Keratinocyte (primary cell): ENCODE data around the gene RAMACL. TPM values are rescaled to one million over a fixed set of nuclear protein-coding genes. Genes with fewer than 3 reads are reported as not detected.

Source experiments
- DNase-seq: peaks from one replicate; pipeline ENCODE4 v3.0.0-alpha.2; 2011; ENCODE audit warnings: low read depth, missing footprints, low spot score
- FAIRE-seq: peaks from 2 replicates; lab custom pipeline; 2011; peaks lifted over from hg19 to GRCh38; lab: Jason Lieb, UNC
- H2AFZ ChIP-seq: 2 replicates; pipeline ENCODE4 v1.6.0; 2012; ENCODE audit warnings: low read length, control low read depth, inconsistent platforms; ENCODE audit not compliant: control insufficient read depth
- H3K27ac ChIP-seq: 2 replicates; pipeline ENCODE4 v1.5.1; 2011; ENCODE audit warnings: low read length; ENCODE audit not compliant: control insufficient read depth, insufficient read depth
- H3K27me3 ChIP-seq: 3 replicates; pipeline ENCODE4 v1.6.0; 2011; ENCODE audit warnings: low read length; ENCODE audit not compliant: control insufficient read depth, insufficient read depth; ENCODE audit errors: extremely low read depth
- H3K36me3 ChIP-seq, 2 experiments: 2 replicates in 1 of 2; 3 replicates in 1 of 2; pipeline ENCODE4 v1.5.1; 2011; ENCODE audit warnings: low read length in 2 of 2, mild to moderate bottlenecking in 1 of 2; ENCODE audit not compliant: control insufficient read depth in 2 of 2, insufficient read depth in 2 of 2; ENCODE audit errors: extremely low read depth in 1 of 2
- H3K4me1 ChIP-seq: 3 replicates; pipeline ENCODE4 v1.5.1; 2011; ENCODE audit warnings: low read length; ENCODE audit not compliant: control insufficient read depth, insufficient read depth; ENCODE audit errors: extremely low read depth
- H3K4me2 ChIP-seq: 3 replicates; pipeline ENCODE4 v1.6.0; 2011; ENCODE audit warnings: low read depth, low read length; ENCODE audit not compliant: control insufficient read depth, insufficient read depth; ENCODE audit errors: extremely low read depth
- H3K4me3 ChIP-seq, 3 experiments: fragments of 200-600 bp in 1 of 3; sonication (generic) in 1 of 3; 2 replicates in 2 of 3; 3 replicates in 1 of 3; pipeline ENCODE4 v1.5.1; 2011 to 2016; ENCODE audit warnings: low read length in 3 of 3, mild to moderate bottlenecking in 3 of 3, control low read depth in 2 of 3, inconsistent platforms in 1 of 3, low read depth in 1 of 3, mixed read lengths in 1 of 3, mixed run types in 1 of 3, moderate library complexity in 1 of 3; ENCODE audit not compliant: control insufficient read depth in 2 of 3, insufficient read depth in 2 of 3; ENCODE audit errors: extremely low read depth in 1 of 3
- H3K79me2 ChIP-seq: 2 replicates; pipeline ENCODE4 v1.6.0; 2012; ENCODE audit warnings: low read length; ENCODE audit not compliant: control insufficient read depth, insufficient read depth
- H3K9ac ChIP-seq: 3 replicates; pipeline ENCODE4 v1.6.0; 2011; ENCODE audit warnings: low read length; ENCODE audit not compliant: control insufficient read depth, insufficient read depth; ENCODE audit errors: extremely low read depth
- H3K9me1 ChIP-seq: 3 replicates; pipeline ENCODE4 v1.6.0; 2011; ENCODE audit warnings: low read length; ENCODE audit not compliant: control insufficient read depth, insufficient read depth; ENCODE audit errors: extremely low read depth
- H3K9me3 ChIP-seq: 2 replicates; pipeline ENCODE4 v1.5.1; 2012; ENCODE audit warnings: low read depth, low read length; ENCODE audit not compliant: control insufficient read depth
- H4K20me1 ChIP-seq: 3 replicates; pipeline ENCODE4 v1.6.0; 2011; ENCODE audit warnings: low read length; ENCODE audit not compliant: control insufficient read depth, insufficient read depth; ENCODE audit errors: extremely low read depth
- CTCF ChIP-seq, 3 experiments: IDR thresholded peaks in 1 of 3; conservative IDR thresholded peaks in 1 of 3; optimal IDR thresholded peaks in 1 of 3; 2 replicates in 2 of 3; 3 replicates in 1 of 3; pipeline versions ENCODE3 to v1.5.1; 2011; ENCODE audit warnings: low read length in 3 of 3, mild to moderate bottlenecking in 3 of 3, moderate library complexity in 2 of 3, control low read depth in 1 of 3, inconsistent platforms in 1 of 3; ENCODE audit not compliant: insufficient read depth in 2 of 3; ENCODE audit errors: extremely low read depth in 1 of 3
- EZH2 ChIP-seq: IDR thresholded peaks from one replicate; pipeline ENCODE4 v1.6.1; 2012; ENCODE audit warnings: inconsistent platforms, mild to moderate bottlenecking, low read length, moderate library complexity
- dilution Hi-C: fragments of 300-500 bp; cut with MboI; formaldehyde crosslinking; loops from one replicate; pipeline ENCODE4 v1.7.0; 2020; ENCODE audit warnings: low sequenced_read_pairs; ENCODE audit not compliant: extremely low pct_ligation_motif_present
- polyA plus RNA-seq, 5 experiments: library from polyadenylated mRNA; depleted of rRNA in 3 of 5; stranded (reverse) in 3 of 5; stranded (forward) in 1 of 5; unstranded in 1 of 5; fragments of >200 nt; gene quantifications; 1 replicate in 1 of 5; 2 replicates in 3 of 5; 3 replicates in 1 of 5; pipeline versions ENCODE4 v1.2.1 to v1.2.3, GENCODE V29; 2011 to 2012; ENCODE audit warnings: missing spikeins in 2 of 5, low read depth in 1 of 5, low replicate concordance in 1 of 5

RAMACL gene
- polyA plus RNA-seq, 1 donor (not counting 4 experiments of a cell fraction or from before 2014, with no cell fraction given): 5.3 TPM

- DNase-seq (no peak), FAIRE-seq (no peak)
- Histone ChIP-seq H4K20me1 (no peaks in the 10 kb centered on the region), H3K27me3 (no peaks in the 10 kb centered on the region), H2AFZ (no peak overlapping the region), H3K9me1 (no peaks in the 10 kb centered on the region), H3K79me2 (no peaks in the 10 kb centered on the region), H3K36me3 (no peaks in the 10 kb centered on the region), H3K4me1 (peaks cover 28% of the 10 kb centered on the region), H3K4me2 (no peak overlapping the region), H3K4me3 (no peak overlapping the region), H3K9ac (no peak overlapping the region), H3K27ac (no peak overlapping the region), H3K9me3 (no peaks in the 10 kb centered on the region)
- TF ChIP-seq EZH2: no peak
- no peak for TF ChIP-seq CTCF (optimal IDR thresholded peaks at IDR 0.05 in 1 of 3, IDR thresholded peaks at IDR 0.05 in 1 of 3, conservative IDR thresholded peaks at IDR 0.05 in 1 of 3; ENCODE audit: extremely low read depth in 1 of 3, insufficient read depth in 2 of 3, low read length in 3 of 3)
- dilution Hi-C loops: no loop called here
These were observed 24.6 kb downstream of the RAMACL start for GRCh38 chr6:166561771-166562359.

- Histone ChIP-seq H3K9me3 (no peaks in the 10 kb centered on the region), H2AFZ (no peak overlapping the region), H3K27ac (no peak overlapping the region), H3K9ac (no peak overlapping the region), H3K79me2 (no peaks in the 10 kb centered on the region), H3K4me2 (no peak overlapping the region), H3K4me1 (peaks cover 25% of the 10 kb centered on the region), H3K27me3 (no peaks in the 10 kb centered on the region), H4K20me1 (no peaks in the 10 kb centered on the region), H3K4me3 (no peak overlapping the region), H3K9me1 (no peaks in the 10 kb centered on the region), H3K36me3 (no peaks in the 10 kb centered on the region)
- DNase-seq (no peak), FAIRE-seq (no peak)
- TF ChIP-seq EZH2 (no peak), CTCF (optimal IDR thresholded peaks at IDR 0.05 in 1 of 3, IDR thresholded peaks at IDR 0.05 in 1 of 3, conservative IDR thresholded peaks at IDR 0.05 in 1 of 3; ENCODE audit: extremely low read depth in 1 of 3, insufficient read depth in 2 of 3, low read length in 3 of 3) (no peak)
- dilution Hi-C loops: no loop called here
These were observed 26.3 kb downstream of the RAMACL start for GRCh38 chr6:166560222-166560621.
